ENCODE measurements around the gene ARL4C. TPM values are rescaled to one million over a fixed set of nuclear protein-coding genes. Genes with fewer than 3 reads are reported as not detected.
A peak's percentile ranks its signal among the peaks of the same experiment; 100 is the strongest.

ARL4C gene
- total and polyA plus RNA-seq, 10 donors, result 12.2 to 148 (median 65.5) TPM

GRCh38 chr2:234488913-234489451 is 7.9 kb downstream of the ARL4C start:
- Histone ChIP-seq H3K27me3 (replicated peaks in 1 of 7) (no peaks in the 10 kb centered on the region), H3K4me3 (peak overlapping the region in 1 of 8 donors; percentile 32), H3K36me3 (peaks cover 0 to 5% (median 0%) of the 10 kb centered on the region in 6 donors), H3K4me1 (peaks cover 17 to 100% (median 77%) of the 10 kb centered on the region in 6 donors), H3K9me3 (no peaks in the 10 kb centered on the region), H3K27ac (peak overlapping the region in 7 of 8 donors; percentile 25 to 93 (median 89))
- TF ChIP-seq POLR2AphosphoS5 (IDR thresholded peaks at IDR 0.05), result peak in 2 of 3 donors; percentile 30 to 69
- no peak for TF ChIP-seq CTCF (IDR thresholded peaks at IDR 0.05 in 8 of 11, conservative IDR thresholded peaks at IDR 0.05 in 3 of 11)
- peak; percentile 77 for DNase-seq
- 39 to 56% (median 49%) methylated on average over 8 of the region's 8 CpGs for WGBS, 5 donors
- intact Hi-C loops (cut with DNase I; ENCODE audit: low total_unique reads), result no loop called here

- Histone ChIP-seq H3K27me3 (replicated peaks in 1 of 7) (no peaks in the 10 kb centered on the region), H3K9me3 (no peaks in the 10 kb centered on the region), H3K36me3 (peaks cover 0 to 5% (median 0%) of the 10 kb centered on the region in 6 donors), H3K27ac (peak overlapping the region in 5 of 8 donors; percentile 25 to 93 (median 91)), H3K4me3 (peak overlapping the region in 1 of 8 donors; percentile 32), H3K4me1 (peaks cover 17 to 100% (median 77%) of the 10 kb centered on the region in 6 donors)
- 40 to 62% (median 45%) methylated on average over 1 of the region's 1 CpG for WGBS, 5 donors
- TF ChIP-seq POLR2A (IDR thresholded peaks at IDR 0.05) (no peak), CTCF (IDR thresholded peaks at IDR 0.05 in 8 of 11, conservative IDR thresholded peaks at IDR 0.05 in 3 of 11) (no peak), POLR2AphosphoS5 (IDR thresholded peaks at IDR 0.05) (no peak)
- intact Hi-C loops (cut with DNase I; ENCODE audit: low total_unique reads), result no loop called here
- DNase-seq, result no peak
Measured at GRCh38 chr2:234488486-234488885, 8.4 kb downstream of the ARL4C start.

- Histone ChIP-seq H3K27me3 (replicated peaks in 1 of 7) (no peaks in the 10 kb centered on the region), H3K4me3 (no peak overlapping the region), H3K36me3 (peaks cover 0 to 5% (median 0%) of the 10 kb centered on the region in 6 donors), H3K27ac (peak overlapping the region in 4 of 8 donors; percentile 2 to 93 (median 90)), H3K4me1 (peaks cover 21 to 100% (median 76%) of the 10 kb centered on the region in 6 donors), H3K9me3 (no peaks in the 10 kb centered on the region)
- WGBS, 5 donors, result 45 to 85% (median 55%) methylated on average over 3 of the region's 3 CpGs
- DNase-seq, result no peak
- no peak for TF ChIP-seq CTCF (IDR thresholded peaks at IDR 0.05 in 8 of 11, conservative IDR thresholded peaks at IDR 0.05 in 3 of 11)
- no peak for TF ChIP-seq POLR2A (IDR thresholded peaks at IDR 0.05)
- TF ChIP-seq POLR2AphosphoS5 (IDR thresholded peaks at IDR 0.05), result no peak
- intact Hi-C loops (cut with DNase I; ENCODE audit: low total_unique reads), result no loop called here
Measured at GRCh38 chr2:234487356-234487755, 9.5 kb downstream of the ARL4C start.

- WGBS, 5 donors, result 21 to 40% (median 30%) methylated on average over 8 to 9 of the region's 9 CpGs
- DNase-seq, result peak; percentile 85
- intact Hi-C loops (cut with DNase I; ENCODE audit: low total_unique reads), result no loop called here
- Histone ChIP-seq H3K27ac (peak overlapping the region in 7 of 8 donors; percentile 2 to 75 (median 55)), H3K36me3 (peaks cover 0 to 5% (median 0%) of the 10 kb centered on the region in 6 donors), H3K9me3 (no peaks in the 10 kb centered on the region), H3K4me3 (peak overlapping the region in 1 of 8 donors; percentile 26), H3K4me1 (peaks cover 4 to 67% (median 40%) of the 10 kb centered on the region in 6 donors), H3K27me3 (replicated peaks in 1 of 7) (no peaks in the 10 kb centered on the region)
- no peak for TF ChIP-seq POLR2A (IDR thresholded peaks at IDR 0.05)
- TF ChIP-seq POLR2AphosphoS5 (IDR thresholded peaks at IDR 0.05), result peak in 2 of 3 donors; percentile 40 to 47
- peak in 10 of 11 experiments; percentile 42 to 71 (median 58) for TF ChIP-seq CTCF (IDR thresholded peaks at IDR 0.05 in 8 of 11, conservative IDR thresholded peaks at IDR 0.05 in 3 of 11)
Measured at GRCh38 chr2:234483568-234484251, 13.2 kb downstream of the ARL4C start.

Measured in spleen (tissue), 11 donors.